Measurements from ENCODE around the gene SYNGR3.

Gene SYNGR3

GRCh38 chr16:2025251-2025650 lies 35.5 kb downstream of the SYNGR3 start:
- Histone ChIP-seq H3K9me3 (ENCODE audit: insufficient read depth, low read length) (no peaks in the 10 kb centered on the region), H2AFZ (ENCODE audit: low read depth, low read length, severe bottlenecking) (no peak overlapping the region), H3K27ac (ENCODE audit: low read depth, low read length) (no peak overlapping the region), H3K79me2 (ENCODE audit: insufficient read depth, low read length) (no peaks in the 10 kb centered on the region), H3K36me3 (ENCODE audit: low read length) (no peaks in the 10 kb centered on the region), H3K9me2 (replicated peaks; ENCODE audit: insufficient read depth, low read length) (no peaks in the 10 kb centered on the region), H3K27me3 (ENCODE audit: low read length) (no peaks in the 10 kb centered on the region), H3K4me3 (ENCODE audit: insufficient read depth, low read length, poor library complexity, severe bottlenecking) (no peak overlapping the region), H4K20me1 (ENCODE audit: low read depth, low read length) (no peaks in the 10 kb centered on the region), H3F3A (ENCODE audit: insufficient read depth) (no peaks in the 10 kb centered on the region), H3K4me2 (ENCODE audit: low read depth, low read length, poor library complexity, severe bottlenecking) (no peak overlapping the region), H3K9ac (ENCODE audit: low read length) (no peak overlapping the region)
- TF ChIP-seq CTCF (IDR thresholded peaks at IDR 0.05; ENCODE audit: insufficient read depth, low read length, poor library complexity, severe bottlenecking) (no peak), EZH2phosphoT487 (conservative IDR thresholded peaks at IDR 0.05; ENCODE audit: low read length) (no peak)

GRCh38 chr16:2025878-2026460 lies 36.2 kb downstream of the SYNGR3 start:
- H3K27me3 ChIP-seq (ENCODE audit: low read length): no peaks in the 10 kb centered on the region
- H3K27ac ChIP-seq (ENCODE audit: low read depth, low read length): no peak overlapping the region
- no peaks in the 10 kb centered on the region for H3K79me2 ChIP-seq (ENCODE audit: insufficient read depth, low read length)
- no peak overlapping the region for H3K9ac ChIP-seq (ENCODE audit: low read length)
- H3F3A ChIP-seq (ENCODE audit: insufficient read depth): no peaks in the 10 kb centered on the region
- no peaks in the 10 kb centered on the region for H3K36me3 ChIP-seq (ENCODE audit: low read length)
- no peaks in the 10 kb centered on the region for H4K20me1 ChIP-seq (ENCODE audit: low read depth, low read length)
- H3K4me2 ChIP-seq (ENCODE audit: low read depth, low read length, poor library complexity, severe bottlenecking): no peak overlapping the region
- H3K9me2 ChIP-seq (replicated peaks; ENCODE audit: insufficient read depth, low read length): no peaks in the 10 kb centered on the region
- TF ChIP-seq CTCF (IDR thresholded peaks at IDR 0.05; ENCODE audit: insufficient read depth, low read length, poor library complexity, severe bottlenecking) (no peak), EZH2phosphoT487 (conservative IDR thresholded peaks at IDR 0.05; ENCODE audit: low read length) (no peak)
- no peak overlapping the region for H2AFZ ChIP-seq (ENCODE audit: low read depth, low read length, severe bottlenecking)
- no peaks in the 10 kb centered on the region for H3K9me3 ChIP-seq (ENCODE audit: insufficient read depth, low read length)
- H3K4me3 ChIP-seq (ENCODE audit: insufficient read depth, low read length, poor library complexity, severe bottlenecking): no peak overlapping the region

GRCh38 chr16:2026461-2027023 lies 36.8 kb downstream of the SYNGR3 start, which contains the start of gene NHERF2:
TSS of gene NHERF2 (plus strand) at chr16:2026902. CDS start at chr16:2027006, 104 bp downstream.
- no peaks in the 10 kb centered on the region for H3K36me3 ChIP-seq (ENCODE audit: low read length)
- H2AFZ ChIP-seq (ENCODE audit: low read depth, low read length, severe bottlenecking): no peak within 1 kb of the TSS
- no peaks in the 10 kb centered on the region for H3K79me2 ChIP-seq (ENCODE audit: insufficient read depth, low read length)
- H3K9me3 ChIP-seq (ENCODE audit: insufficient read depth, low read length): no peaks in the 10 kb centered on the region
- H3K4me2 ChIP-seq (ENCODE audit: low read depth, low read length, poor library complexity, severe bottlenecking): peak within 1 kb of the TSS; percentile 26
- TF ChIP-seq CTCF (IDR thresholded peaks at IDR 0.05; ENCODE audit: insufficient read depth, low read length, poor library complexity, severe bottlenecking): no peak
- no peak for TF ChIP-seq EZH2phosphoT487 (conservative IDR thresholded peaks at IDR 0.05; ENCODE audit: low read length)
- H3K27ac ChIP-seq (ENCODE audit: low read depth, low read length): no peak within 1 kb of the TSS
- no peak within 1 kb of the TSS for H3K4me3 ChIP-seq (ENCODE audit: insufficient read depth, low read length, poor library complexity, severe bottlenecking)
- no peak within 1 kb of the TSS; the same call in 1 of the 2 replicates for H3K9ac ChIP-seq (ENCODE audit: low read length)
- H4K20me1 ChIP-seq (ENCODE audit: low read depth, low read length): no peaks in the 10 kb centered on the region
- H3F3A ChIP-seq (ENCODE audit: insufficient read depth): no peaks in the 10 kb centered on the region
- no peaks in the 10 kb centered on the region for H3K27me3 ChIP-seq (ENCODE audit: low read length)
- no peaks in the 10 kb centered on the region for H3K9me2 ChIP-seq (replicated peaks; ENCODE audit: insufficient read depth, low read length)

All from SU-DHL-6 (cell line).